ENCODE measurements around the gene PWWP2B.

Gene PWWP2B

GRCh38 chr10:132363376-132363775, 33.6 kb upstream of the PWWP2B start:
- no peak overlapping the region for H3K4me3 ChIP-seq (ENCODE audit: low read depth in 1 of 5, low read length in 5 of 5)
- peaks cover 8 to 51% (median 26%) of the 10 kb centered on the region in 5 donors for H3K36me3 ChIP-seq (ENCODE audit: control insufficient read depth in 5 of 5, insufficient read depth in 5 of 5, low read length in 5 of 5)
- no peak overlapping the region for H3K9ac ChIP-seq (ENCODE audit: low read length in 5 of 5)
- no peak overlapping the region for H3K27ac ChIP-seq (ENCODE audit: low read depth, low read length)
- peaks cover 0 to 2% (median 0%) of the 10 kb centered on the region in 5 donors for H3K4me1 ChIP-seq (ENCODE audit: control insufficient read depth in 5 of 5, insufficient read depth in 5 of 5, low read length in 5 of 5)
- no peaks in the 10 kb centered on the region for H3K27me3 ChIP-seq (ENCODE audit: control insufficient read depth in 5 of 5, insufficient read depth in 4 of 5, low read length in 5 of 5)
- no peaks in the 10 kb centered on the region for H3K9me3 ChIP-seq (ENCODE audit: control insufficient read depth in 5 of 5, low read length in 5 of 5)

GRCh38 chr10:132363921-132364593, 32.9 kb upstream of the PWWP2B start:
- Histone ChIP-seq H3K27ac (ENCODE audit: low read depth, low read length) (no peak overlapping the region), H3K9ac (ENCODE audit: low read length in 5 of 5) (no peak overlapping the region), H3K9me3 (ENCODE audit: control insufficient read depth in 5 of 5, low read length in 5 of 5) (no peaks in the 10 kb centered on the region), H3K27me3 (ENCODE audit: control insufficient read depth in 5 of 5, insufficient read depth in 4 of 5, low read length in 5 of 5) (no peaks in the 10 kb centered on the region), H3K4me1 (ENCODE audit: control insufficient read depth in 5 of 5, insufficient read depth in 5 of 5, low read length in 5 of 5) (peaks cover 0 to 2% (median 0%) of the 10 kb centered on the region in 5 donors), H3K4me3 (ENCODE audit: low read depth in 1 of 5, low read length in 5 of 5) (no peak overlapping the region), H3K36me3 (ENCODE audit: control insufficient read depth in 5 of 5, insufficient read depth in 5 of 5, low read length in 5 of 5) (peaks cover 8 to 51% (median 26%) of the 10 kb centered on the region in 5 donors)

DNA sequence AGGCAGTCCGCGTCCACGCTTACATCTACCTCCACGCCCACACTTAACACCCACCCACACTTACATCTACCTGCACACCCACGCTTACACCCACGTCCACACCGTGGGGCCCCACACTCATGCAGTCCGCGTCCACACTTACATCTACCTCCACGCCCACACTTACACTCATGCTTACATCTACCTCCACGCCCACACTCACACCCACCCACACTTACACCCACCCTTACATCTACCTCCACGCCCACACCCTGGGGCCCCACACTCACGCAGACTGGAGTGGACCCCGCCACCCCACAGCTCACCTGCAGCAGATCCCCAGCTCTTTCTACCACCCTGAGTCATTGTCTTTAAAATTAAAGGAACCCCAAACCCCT, 32.4 kb upstream of the PWWP2B start:
- Histone ChIP-seq H3K4me3 (ENCODE audit: low read depth in 1 of 5, low read length in 5 of 5) (no peak overlapping the region), H3K27me3 (ENCODE audit: control insufficient read depth in 5 of 5, insufficient read depth in 4 of 5, low read length in 5 of 5) (no peaks in the 10 kb centered on the region), H3K4me1 (ENCODE audit: control insufficient read depth in 5 of 5, insufficient read depth in 5 of 5, low read length in 5 of 5) (peaks cover 0 to 1% (median 0%) of the 10 kb centered on the region in 5 donors), H3K9ac (ENCODE audit: low read length in 5 of 5) (no peak overlapping the region), H3K9me3 (ENCODE audit: control insufficient read depth in 5 of 5, low read length in 5 of 5) (no peaks in the 10 kb centered on the region), H3K27ac (ENCODE audit: low read depth, low read length) (no peak overlapping the region), H3K36me3 (ENCODE audit: control insufficient read depth in 5 of 5, insufficient read depth in 5 of 5, low read length in 5 of 5) (peaks cover 8 to 51% (median 26%) of the 10 kb centered on the region in 5 donors)

DNA sequence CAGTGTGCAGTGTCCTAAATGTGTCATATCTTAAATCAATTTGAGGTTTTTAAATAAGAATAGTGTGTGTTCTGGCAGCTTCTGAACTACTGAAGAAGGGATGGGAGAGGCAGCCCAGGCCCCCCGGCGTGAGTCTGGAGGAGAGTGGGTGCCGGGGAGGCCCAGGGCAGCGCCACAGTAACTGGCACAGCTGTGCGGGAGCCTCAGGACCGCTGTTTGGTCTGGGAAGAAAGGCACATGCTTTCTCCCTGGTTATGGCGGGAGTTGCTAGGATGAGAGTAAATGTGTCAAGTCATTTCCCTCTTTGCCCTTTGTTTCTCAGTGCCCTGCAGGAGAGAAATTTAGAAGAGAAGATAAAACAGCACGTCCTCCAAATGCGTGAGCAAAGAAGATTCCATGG, 31.9 kb upstream of the PWWP2B start:
- H3K27ac ChIP-seq (ENCODE audit: low read depth, low read length) = no peak overlapping the region
- H3K4me1 ChIP-seq (ENCODE audit: control insufficient read depth in 5 of 5, insufficient read depth in 5 of 5, low read length in 5 of 5) = peaks cover 0 to 1% (median 0%) of the 10 kb centered on the region in 5 donors
- H3K9me3 ChIP-seq (ENCODE audit: control insufficient read depth in 5 of 5, low read length in 5 of 5) = no peaks in the 10 kb centered on the region
- no peaks in the 10 kb centered on the region for H3K27me3 ChIP-seq (ENCODE audit: control insufficient read depth in 5 of 5, insufficient read depth in 4 of 5, low read length in 5 of 5)
- H3K36me3 ChIP-seq (ENCODE audit: control insufficient read depth in 5 of 5, insufficient read depth in 5 of 5, low read length in 5 of 5) = peaks cover 8 to 51% (median 26%) of the 10 kb centered on the region in 5 donors
- no peak overlapping the region for H3K9ac ChIP-seq (ENCODE audit: low read length in 5 of 5)
- no peak overlapping the region for H3K4me3 ChIP-seq (ENCODE audit: low read depth in 1 of 5, low read length in 5 of 5)

GRCh38 chr10:132366006-132366405, 31.0 kb upstream of the PWWP2B start:
- Histone ChIP-seq H3K4me3 (ENCODE audit: low read depth in 1 of 5, low read length in 5 of 5) (no peak overlapping the region), H3K27ac (ENCODE audit: low read depth, low read length) (no peak overlapping the region), H3K9me3 (ENCODE audit: control insufficient read depth in 5 of 5, low read length in 5 of 5) (no peaks in the 10 kb centered on the region), H3K27me3 (ENCODE audit: control insufficient read depth in 5 of 5, insufficient read depth in 4 of 5, low read length in 5 of 5) (no peaks in the 10 kb centered on the region), H3K4me1 (ENCODE audit: control insufficient read depth in 5 of 5, insufficient read depth in 5 of 5, low read length in 5 of 5) (peaks cover 0 to 1% (median 0%) of the 10 kb centered on the region in 5 donors), H3K9ac (ENCODE audit: low read length in 5 of 5) (no peak overlapping the region), H3K36me3 (ENCODE audit: control insufficient read depth in 5 of 5, insufficient read depth in 5 of 5, low read length in 5 of 5) (peaks cover 8 to 51% (median 26%) of the 10 kb centered on the region in 5 donors)

- no peak overlapping the region for H3K27ac ChIP-seq (ENCODE audit: low read depth, low read length)
- no peaks in the 10 kb centered on the region for H3K27me3 ChIP-seq (ENCODE audit: control insufficient read depth in 5 of 5, insufficient read depth in 4 of 5, low read length in 5 of 5)
- peaks cover 0 to 1% (median 0%) of the 10 kb centered on the region in 5 donors for H3K4me1 ChIP-seq (ENCODE audit: control insufficient read depth in 5 of 5, insufficient read depth in 5 of 5, low read length in 5 of 5)
- no peak overlapping the region for H3K9ac ChIP-seq (ENCODE audit: low read length in 5 of 5)
- H3K36me3 ChIP-seq (ENCODE audit: control insufficient read depth in 5 of 5, insufficient read depth in 5 of 5, low read length in 5 of 5) = peaks cover 8 to 46% (median 26%) of the 10 kb centered on the region in 5 donors
- H3K4me3 ChIP-seq (ENCODE audit: low read depth in 1 of 5, low read length in 5 of 5) = no peak overlapping the region
- peaks cover 0 to under 1% (median 0%) of the 10 kb centered on the region in 5 donors for H3K9me3 ChIP-seq (ENCODE audit: control insufficient read depth in 5 of 5, low read length in 5 of 5)
Measured at GRCh38 chr10:132366499-132366898, 30.5 kb upstream of the PWWP2B start.

- H3K27ac ChIP-seq (ENCODE audit: low read depth, low read length) = no peak overlapping the region
- no peak overlapping the region for H3K9ac ChIP-seq (ENCODE audit: low read length in 5 of 5)
- no peak overlapping the region for H3K4me3 ChIP-seq (ENCODE audit: low read depth in 1 of 5, low read length in 5 of 5)
- H3K9me3 ChIP-seq (ENCODE audit: control insufficient read depth in 5 of 5, low read length in 5 of 5) = peaks cover 0 to 4% (median 0%) of the 10 kb centered on the region in 5 donors
- H3K36me3 ChIP-seq (ENCODE audit: control insufficient read depth in 5 of 5, insufficient read depth in 5 of 5, low read length in 5 of 5) = peaks cover 8 to 36% (median 21%) of the 10 kb centered on the region in 5 donors
- H3K4me1 ChIP-seq (ENCODE audit: control insufficient read depth in 5 of 5, insufficient read depth in 5 of 5, low read length in 5 of 5) = no peaks in the 10 kb centered on the region
- no peaks in the 10 kb centered on the region for H3K27me3 ChIP-seq (ENCODE audit: control insufficient read depth in 5 of 5, insufficient read depth in 4 of 5, low read length in 5 of 5)
Measured at GRCh38 chr10:132368391-132368790, 28.6 kb upstream of the PWWP2B start.

GRCh38 chr10:132368881-132369635, 27.9 kb upstream of the PWWP2B start:
- Histone ChIP-seq H3K4me3 (ENCODE audit: low read depth in 1 of 5, low read length in 5 of 5) (no peak overlapping the region), H3K27me3 (ENCODE audit: control insufficient read depth in 5 of 5, insufficient read depth in 4 of 5, low read length in 5 of 5) (no peaks in the 10 kb centered on the region), H3K36me3 (ENCODE audit: control insufficient read depth in 5 of 5, insufficient read depth in 5 of 5, low read length in 5 of 5) (peaks cover 8 to 29% (median 20%) of the 10 kb centered on the region in 5 donors), H3K4me1 (ENCODE audit: control insufficient read depth in 5 of 5, insufficient read depth in 5 of 5, low read length in 5 of 5) (no peaks in the 10 kb centered on the region), H3K27ac (ENCODE audit: low read depth, low read length) (no peak overlapping the region), H3K9ac (ENCODE audit: low read length in 5 of 5) (no peak overlapping the region), H3K9me3 (ENCODE audit: control insufficient read depth in 5 of 5, low read length in 5 of 5) (peaks cover 0 to 4% (median 0%) of the 10 kb centered on the region in 5 donors)

DNA sequence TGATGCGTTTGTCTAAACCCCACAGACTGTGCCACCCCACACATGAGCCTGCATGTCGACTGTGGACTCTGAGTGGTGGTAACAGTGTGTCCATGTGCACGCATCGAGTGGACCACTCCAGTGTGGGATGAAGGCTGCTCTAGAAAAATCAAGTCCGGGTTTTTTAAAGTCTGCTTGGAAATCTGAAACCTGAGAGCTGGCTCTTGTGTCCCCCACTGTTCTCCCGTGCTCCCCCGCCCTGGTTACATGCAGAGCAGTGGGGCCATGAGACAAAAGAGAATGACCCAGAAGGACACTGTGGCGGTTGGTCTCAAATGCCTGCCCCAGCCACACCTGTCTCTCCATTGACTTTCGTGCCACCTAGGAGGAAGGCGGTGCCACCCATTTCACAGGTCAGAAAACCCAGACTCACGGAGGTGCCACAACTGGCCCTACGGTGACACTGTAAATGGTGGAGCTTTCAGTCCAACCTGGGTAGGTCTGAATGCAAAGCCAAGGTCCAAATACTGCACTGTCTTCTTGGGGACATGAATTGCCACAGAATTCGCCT, 27.3 kb upstream of the PWWP2B start:
- no peak overlapping the region for H3K27ac ChIP-seq (ENCODE audit: low read depth, low read length)
- H3K36me3 ChIP-seq (ENCODE audit: control insufficient read depth in 5 of 5, insufficient read depth in 5 of 5, low read length in 5 of 5) = peaks cover 8 to 23% (median 14%) of the 10 kb centered on the region in 5 donors
- H3K9me3 ChIP-seq (ENCODE audit: control insufficient read depth in 5 of 5, low read length in 5 of 5) = peaks cover 0 to 4% (median 0%) of the 10 kb centered on the region in 5 donors
- no peaks in the 10 kb centered on the region for H3K27me3 ChIP-seq (ENCODE audit: control insufficient read depth in 5 of 5, insufficient read depth in 4 of 5, low read length in 5 of 5)
- no peak overlapping the region for H3K9ac ChIP-seq (ENCODE audit: low read length in 5 of 5)
- H3K4me1 ChIP-seq (ENCODE audit: control insufficient read depth in 5 of 5, insufficient read depth in 5 of 5, low read length in 5 of 5) = no peaks in the 10 kb centered on the region
- H3K4me3 ChIP-seq (ENCODE audit: low read depth in 1 of 5, low read length in 5 of 5) = no peak overlapping the region
